ENCODE data around the gene MAPK13.
"Not testable (repeated sequence)": the region's sequence is repeated elsewhere in the genome, so short reads cannot be mapped to it uniquely, and the experiment has no call there.

The MAPK13 gene

GRCh38 chr6:36128793-36129192 is 1.5 kb upstream of the MAPK13 start:
- DNase-seq = no peak

GRCh38 chr6:36129334-36129733 is 979 bp upstream of the MAPK13 start:
- DNase-seq = not testable (repeated sequence)

- no peak for DNase-seq
Observed at GRCh38 chr6:36130667-36131510, 576 bp downstream of the MAPK13 start.

- no peak for DNase-seq
Observed at GRCh38 chr6:36131511-36132245, 1.4 kb downstream of the MAPK13 start.

GRCh38 chr6:36132246-36132895 is 2.1 kb downstream of the MAPK13 start:
- DNase-seq = no peak

- no peak for DNase-seq
Observed at GRCh38 chr6:36133148-36133547, 2.8 kb downstream of the MAPK13 start.

GRCh38 chr6:36133912-36134311 is 3.6 kb downstream of the MAPK13 start:
- DNase-seq = no peak

GRCh38 chr6:36135053-36135731 is 4.9 kb downstream of the MAPK13 start:
- DNase-seq = no peak

GRCh38 chr6:36136034-36136433 is 5.7 kb downstream of the MAPK13 start:
- DNase-seq = no peak

GRCh38 chr6:36136551-36136950 is 6.2 kb downstream of the MAPK13 start:
- no peak for DNase-seq

- DNase-seq = no peak
Observed at GRCh38 chr6:36138667-36139066, 8.4 kb downstream of the MAPK13 start.

- peak; percentile 27 for DNase-seq
Observed at GRCh38 chr6:36139431-36139830, 9.1 kb downstream of the MAPK13 start.

GRCh38 chr6:36139991-36140710 is 9.8 kb downstream of the MAPK13 start:
- no peak for DNase-seq

GRCh38 chr6:36141091-36141490 is 10.8 kb downstream of the MAPK13 start:
- DNase-seq = no peak

GRCh38 chr6:36141961-36142360 is 11.6 kb downstream of the MAPK13 start:
- DNase-seq = no peak

GRCh38 chr6:36142971-36143838 is 12.9 kb downstream of the MAPK13 start:
- DNase-seq = no peak

GRCh38 chr6:36145495-36145894 is 15.2 kb downstream of the MAPK13 start:
- DNase-seq = no peak

GRCh38 chr6:36147294-36147693 is 17.0 kb downstream of the MAPK13 start:
- DNase-seq = no peak

GRCh38 chr6:36149476-36149875 is 19.2 kb downstream of the MAPK13 start:
- DNase-seq = no peak

- no peak for DNase-seq
Observed at GRCh38 chr6:36150283-36150682, 20.0 kb downstream of the MAPK13 start.

GRCh38 chr6:36154286-36154685 is 24.0 kb downstream of the MAPK13 start:
- no peak for DNase-seq
